Osteoblast (primary cell): Measurements from ENCODE around the gene XRCC5. TPM values are rescaled to one million over a fixed set of nuclear protein-coding genes. Genes with fewer than 3 reads are reported as not detected.

ENCODE experiments used
- DNase-seq: peaks from one replicate; pipeline ENCODE4 v3.0.0; 2011; ENCODE audit warnings: low spot score, mixed read lengths; ENCODE audit not compliant: insufficient read length; ENCODE audit errors: missing footprints
- H2AFZ ChIP-seq: 2 replicates; pipeline ENCODE4 v1.6.0; 2011; ENCODE audit warnings: mild to moderate bottlenecking, low read length
- H3K27ac ChIP-seq: 2 replicates; pipeline ENCODE4 v1.5.1; 2011; ENCODE audit warnings: mild to moderate bottlenecking, low read depth, low read length, moderate library complexity
- H3K27me3 ChIP-seq: 2 replicates; pipeline ENCODE4 v1.6.0; 2012; ENCODE audit warnings: mild to moderate bottlenecking, control low read depth, inconsistent platforms, low read length, moderate library complexity; ENCODE audit not compliant: insufficient read depth
- H3K36me3 ChIP-seq: 2 replicates; pipeline ENCODE4 v1.5.1; 2011; ENCODE audit warnings: mild to moderate bottlenecking, low read length, control low read depth, moderate library complexity; ENCODE audit not compliant: insufficient read depth
- H3K4me1 ChIP-seq: 2 replicates; pipeline ENCODE4 v1.5.1; 2011; ENCODE audit warnings: mild to moderate bottlenecking, low read length, control low read depth, moderate library complexity; ENCODE audit not compliant: insufficient read depth
- H3K4me2 ChIP-seq: 2 replicates; pipeline ENCODE4 v1.6.0; 2011; ENCODE audit warnings: mild to moderate bottlenecking, low read length; ENCODE audit not compliant: insufficient read depth
- H3K4me3 ChIP-seq: fragments of 200-600 bp; sonication (generic); 3 replicates; pipeline ENCODE4 v1.5.1; 2012; ENCODE audit warnings: mild to moderate bottlenecking, low read length, inconsistent platforms; ENCODE audit not compliant: insufficient read depth
- H3K79me2 ChIP-seq: 2 replicates; pipeline ENCODE4 v1.6.0; 2012; ENCODE audit warnings: mild to moderate bottlenecking, low read length, control low read depth, inconsistent platforms; ENCODE audit not compliant: insufficient read depth
- H3K9me3 ChIP-seq: 2 replicates; pipeline ENCODE4 v1.5.1; 2011; ENCODE audit warnings: low read depth, low read length, control low read depth
- H4K20me1 ChIP-seq: 2 replicates; pipeline ENCODE4 v1.6.0; 2012; ENCODE audit warnings: mild to moderate bottlenecking, low read length, control low read depth; ENCODE audit not compliant: insufficient read depth
- total RNA-seq: library from RNA; depleted of rRNA; stranded (reverse); fragments of >200 nt; gene quantifications from 2 replicates; pipeline ENCODE4 v1.2.3, GENCODE V29; 2012
- TF ChIP-seq, protein P1 (sequence below): IDR thresholded peaks from 2 replicates; pipeline ENCODE4 v1.5.1; 2011; ENCODE audit warnings: mild to moderate bottlenecking, low read depth, low read length, moderate library complexity; ENCODE audit errors: extremely low read depth

The XRCC5 gene
- total RNA-seq, 1 donor, result 203 TPM

DNA sequence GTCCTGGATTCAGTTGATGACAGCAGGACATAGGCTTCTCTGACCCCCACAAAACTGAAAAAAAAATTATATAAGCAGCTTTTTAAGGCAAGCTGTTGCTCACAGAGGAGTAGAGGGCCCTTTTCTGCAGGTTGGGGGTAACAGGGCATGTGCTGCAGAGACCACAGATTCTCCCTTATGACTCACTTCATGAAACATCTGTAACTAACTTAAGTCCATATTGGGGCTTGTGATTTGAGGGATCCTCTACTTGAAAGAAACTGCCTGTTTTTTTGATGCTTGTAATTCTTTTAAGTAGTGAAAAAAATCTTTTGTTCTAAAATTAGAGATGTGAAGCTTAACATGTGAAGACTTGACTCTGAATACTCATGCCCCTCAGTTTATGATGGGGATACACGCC, 33.4 kb downstream of the XRCC5 start:
- Histone ChIP-seq H3K27ac (peak overlapping the region; percentile 14), H4K20me1 (peaks cover 3% of the 10 kb centered on the region), H3K36me3 (peaks cover 85% of the 10 kb centered on the region), H3K4me2 (no peak overlapping the region), H3K79me2 (peaks cover 33% of the 10 kb centered on the region), H3K4me1 (peaks cover 7% of the 10 kb centered on the region), H2AFZ (no peak overlapping the region), H3K27me3 (no peaks in the 10 kb centered on the region), H3K9me3 (no peaks in the 10 kb centered on the region), H3K4me3 (no peak overlapping the region)
- DNase-seq, result peak; percentile 50
- TF ChIP-seq, protein P1, sequence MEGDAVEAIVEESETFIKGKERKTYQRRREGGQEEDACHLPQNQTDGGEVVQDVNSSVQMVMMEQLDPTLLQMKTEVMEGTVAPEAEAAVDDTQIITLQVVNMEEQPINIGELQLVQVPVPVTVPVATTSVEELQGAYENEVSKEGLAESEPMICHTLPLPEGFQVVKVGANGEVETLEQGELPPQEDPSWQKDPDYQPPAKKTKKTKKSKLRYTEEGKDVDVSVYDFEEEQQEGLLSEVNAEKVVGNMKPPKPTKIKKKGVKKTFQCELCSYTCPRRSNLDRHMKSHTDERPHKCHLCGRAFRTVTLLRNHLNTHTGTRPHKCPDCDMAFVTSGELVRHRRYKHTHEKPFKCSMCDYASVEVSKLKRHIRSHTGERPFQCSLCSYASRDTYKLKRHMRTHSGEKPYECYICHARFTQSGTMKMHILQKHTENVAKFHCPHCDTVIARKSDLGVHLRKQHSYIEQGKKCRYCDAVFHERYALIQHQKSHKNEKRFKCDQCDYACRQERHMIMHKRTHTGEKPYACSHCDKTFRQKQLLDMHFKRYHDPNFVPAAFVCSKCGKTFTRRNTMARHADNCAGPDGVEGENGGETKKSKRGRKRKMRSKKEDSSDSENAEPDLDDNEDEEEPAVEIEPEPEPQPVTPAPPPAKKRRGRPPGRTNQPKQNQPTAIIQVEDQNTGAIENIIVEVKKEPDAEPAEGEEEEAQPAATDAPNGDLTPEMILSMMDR, result no peak

DNA sequence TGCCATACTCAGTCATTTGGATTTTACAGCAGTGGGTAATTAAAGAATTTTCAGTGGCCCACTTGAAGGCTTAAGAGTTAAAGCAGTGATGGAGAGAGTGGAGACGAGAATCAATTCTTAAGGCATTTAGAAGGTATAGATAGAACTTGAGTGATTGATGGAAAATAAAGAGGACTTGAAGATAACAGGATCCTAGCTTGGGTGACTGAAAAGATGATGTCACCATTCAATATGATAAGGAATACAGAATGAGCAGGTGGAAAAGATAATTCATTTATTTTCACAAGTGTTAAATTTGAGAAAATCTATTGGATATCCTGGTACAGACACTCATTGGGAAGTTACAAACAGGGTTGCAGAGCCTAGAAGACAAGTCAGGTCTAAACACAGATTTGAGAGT, 35.2 kb downstream of the XRCC5 start:
- Histone ChIP-seq H2AFZ (no peak overlapping the region), H3K4me1 (peaks cover 7% of the 10 kb centered on the region), H3K4me3 (no peak overlapping the region), H3K36me3 (peaks cover 84% of the 10 kb centered on the region), H3K4me2 (no peak overlapping the region), H3K27ac (no peak overlapping the region), H4K20me1 (peaks cover 3% of the 10 kb centered on the region), H3K79me2 (peaks cover 32% of the 10 kb centered on the region), H3K27me3 (no peaks in the 10 kb centered on the region), H3K9me3 (no peaks in the 10 kb centered on the region)
- no peak for DNase-seq
- TF ChIP-seq, protein P1, result no peak

DNA sequence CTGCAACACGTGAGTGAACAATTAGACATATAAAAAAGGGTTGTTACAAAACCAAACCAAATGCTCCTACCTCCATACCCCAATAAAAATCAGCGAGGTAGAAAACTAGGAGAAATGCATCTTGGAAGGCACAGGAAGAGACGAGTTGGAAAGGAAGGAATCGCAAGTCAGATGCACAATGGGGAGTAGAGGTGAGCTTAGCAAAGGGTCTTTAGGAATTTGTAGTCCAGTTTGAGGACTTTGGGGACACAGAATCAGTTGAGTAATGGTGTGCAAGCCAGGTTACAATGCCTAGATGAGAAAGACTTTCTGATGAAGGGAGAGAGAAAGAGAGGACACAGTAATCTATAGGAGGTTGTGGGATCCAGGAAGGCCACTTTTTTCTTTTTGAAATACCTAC, 35.7 kb downstream of the XRCC5 start:
- Histone ChIP-seq H3K27ac (no peak overlapping the region), H3K79me2 (peaks cover 37% of the 10 kb centered on the region), H2AFZ (no peak overlapping the region), H3K4me1 (peaks cover 7% of the 10 kb centered on the region), H3K4me3 (no peak overlapping the region), H3K36me3 (peaks cover 84% of the 10 kb centered on the region), H3K27me3 (no peaks in the 10 kb centered on the region), H3K9me3 (no peaks in the 10 kb centered on the region), H3K4me2 (no peak overlapping the region), H4K20me1 (peaks cover 3% of the 10 kb centered on the region)
- TF ChIP-seq, protein P1, result no peak
- DNase-seq, result no peak

DNA sequence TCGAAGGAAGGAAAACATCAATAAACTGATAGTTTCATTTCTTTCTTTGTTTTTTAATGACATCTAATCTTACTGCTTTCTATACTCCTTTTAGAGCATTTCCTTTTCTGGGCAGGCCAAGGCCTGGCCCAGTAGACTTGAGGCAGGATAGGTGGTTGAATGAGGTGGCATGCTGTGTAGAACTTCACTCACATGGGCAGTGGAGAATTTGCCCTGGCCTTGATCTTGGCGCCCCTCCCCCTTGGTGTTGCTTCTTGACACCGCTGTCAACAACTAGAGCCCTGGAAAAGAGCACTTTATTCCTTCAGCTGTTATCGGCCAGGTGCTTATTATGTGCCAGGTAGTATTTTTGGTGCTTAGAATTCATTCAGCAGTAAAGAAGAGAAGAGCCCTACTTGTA, 37.4 kb downstream of the XRCC5 start:
- no peaks in the 10 kb centered on the region for H3K9me3 ChIP-seq
- peaks cover 81% of the 10 kb centered on the region for H3K36me3 ChIP-seq
- peaks cover 43% of the 10 kb centered on the region for H3K79me2 ChIP-seq

More for the DNA sequence above, 37.4 kb downstream of the XRCC5 start:
- Histone ChIP-seq H3K4me3 (no peak overlapping the region), H3K4me1 (peaks cover 7% of the 10 kb centered on the region), H3K4me2 (no peak overlapping the region), H2AFZ (no peak overlapping the region), H3K27ac (no peak overlapping the region), H3K27me3 (no peaks in the 10 kb centered on the region), H4K20me1 (peaks cover 7% of the 10 kb centered on the region)
- TF ChIP-seq, protein P1, result no peak
- DNase-seq, result no peak
